Nephron (organoid): ENCODE results near the gene MYH13.

Experiments used
- H3K27ac Mint-ChIP-seq, 3 experiments: 2 replicates each; pipeline ENCODE4 v1.8.0; 2020; ENCODE audit warnings: mixed read lengths in 3 of 3, mild to moderate bottlenecking in 2 of 3, moderate library complexity in 1 of 3
- H3K27me3 Mint-ChIP-seq: 2 replicates; pipeline ENCODE4 v1.8.0; 2021; ENCODE audit warnings: low read depth, mild to moderate bottlenecking, moderate library complexity, mixed read lengths
- H3K36me3 Mint-ChIP-seq: 2 replicates; pipeline ENCODE4 v1.8.0; 2020; ENCODE audit warnings: low read depth, mixed read lengths
- H3K4me1 Mint-ChIP-seq: 2 replicates; pipeline ENCODE4 v1.8.0; 2020; ENCODE audit warnings: mixed read lengths
- H3K4me3 Mint-ChIP-seq, 3 experiments: 2 replicates each; pipeline ENCODE4 v1.8.0; 2020; ENCODE audit warnings: mild to moderate bottlenecking in 3 of 3, mixed read lengths in 3 of 3, moderate library complexity in 2 of 3
- H3K9me3 Mint-ChIP-seq: 2 replicates; pipeline ENCODE4 v1.8.0; 2020; ENCODE audit warnings: mixed read lengths
- TF ChIP-seq, protein P1 (sequence below), 3 experiments: fragments of 200-600 bp; sonication (generic); IDR thresholded peaks; one replicate each; pipeline ENCODE4 v1.5.0; 2021; ENCODE audit warnings: antibody characterized with exemption in 3 of 3; ENCODE audit not compliant: unreplicated experiment in 3 of 3

The MYH13 gene

DNA sequence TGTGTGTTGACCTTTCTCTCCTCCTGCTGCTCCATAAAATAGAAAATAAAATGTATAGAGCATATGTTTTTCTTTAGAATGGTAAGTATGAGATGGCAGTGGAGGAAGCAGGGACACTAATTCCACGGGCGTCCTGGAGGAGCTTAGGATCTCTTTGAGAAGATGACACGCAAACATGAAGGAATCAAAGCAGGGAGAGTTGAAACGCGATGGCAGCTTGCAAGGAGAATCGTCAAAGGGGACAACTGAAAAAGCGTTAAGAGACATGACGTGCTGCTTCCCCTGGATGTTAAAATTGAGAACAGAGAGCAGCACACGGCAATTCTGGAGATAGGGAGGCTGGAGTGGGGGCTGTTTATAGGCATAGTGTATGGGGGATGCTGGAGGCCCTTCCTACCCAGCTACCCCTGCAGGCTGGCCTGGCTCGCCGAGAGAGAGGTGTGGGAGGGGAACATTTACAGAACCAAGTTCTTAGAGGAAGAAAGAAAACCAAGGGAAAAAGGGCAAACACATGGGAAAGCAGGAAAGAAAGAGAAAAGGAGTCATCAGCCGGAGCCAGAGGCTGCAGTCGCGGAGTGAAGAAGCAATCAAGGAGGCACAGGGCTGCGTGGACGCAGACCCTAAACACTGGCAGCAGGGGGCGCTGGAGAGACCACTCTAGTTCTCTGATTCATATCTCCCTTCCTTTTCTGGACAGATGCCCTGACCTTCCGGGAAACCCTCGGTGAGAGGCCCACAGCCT is 55.8 kb downstream of the MYH13 start:
- H3K4me3 Mint-ChIP-seq = no peak overlapping the region
- H3K9me3 Mint-ChIP-seq = no peaks in the 10 kb centered on the region
- peaks cover 8% of the 10 kb centered on the region for H3K27me3 Mint-ChIP-seq
- H3K36me3 Mint-ChIP-seq = no peaks in the 10 kb centered on the region
- peak overlapping the region; percentile 31 to 48 (median 36) for H3K27ac Mint-ChIP-seq
- H3K4me1 Mint-ChIP-seq = peaks cover 24% of the 10 kb centered on the region
- TF ChIP-seq, protein P1, sequence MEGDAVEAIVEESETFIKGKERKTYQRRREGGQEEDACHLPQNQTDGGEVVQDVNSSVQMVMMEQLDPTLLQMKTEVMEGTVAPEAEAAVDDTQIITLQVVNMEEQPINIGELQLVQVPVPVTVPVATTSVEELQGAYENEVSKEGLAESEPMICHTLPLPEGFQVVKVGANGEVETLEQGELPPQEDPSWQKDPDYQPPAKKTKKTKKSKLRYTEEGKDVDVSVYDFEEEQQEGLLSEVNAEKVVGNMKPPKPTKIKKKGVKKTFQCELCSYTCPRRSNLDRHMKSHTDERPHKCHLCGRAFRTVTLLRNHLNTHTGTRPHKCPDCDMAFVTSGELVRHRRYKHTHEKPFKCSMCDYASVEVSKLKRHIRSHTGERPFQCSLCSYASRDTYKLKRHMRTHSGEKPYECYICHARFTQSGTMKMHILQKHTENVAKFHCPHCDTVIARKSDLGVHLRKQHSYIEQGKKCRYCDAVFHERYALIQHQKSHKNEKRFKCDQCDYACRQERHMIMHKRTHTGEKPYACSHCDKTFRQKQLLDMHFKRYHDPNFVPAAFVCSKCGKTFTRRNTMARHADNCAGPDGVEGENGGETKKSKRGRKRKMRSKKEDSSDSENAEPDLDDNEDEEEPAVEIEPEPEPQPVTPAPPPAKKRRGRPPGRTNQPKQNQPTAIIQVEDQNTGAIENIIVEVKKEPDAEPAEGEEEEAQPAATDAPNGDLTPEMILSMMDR (IDR thresholded peaks at IDR 0.05; ENCODE audit: unreplicated experiment in 3 of 3) = peak; percentile 56 to 65 (median 64)

DNA sequence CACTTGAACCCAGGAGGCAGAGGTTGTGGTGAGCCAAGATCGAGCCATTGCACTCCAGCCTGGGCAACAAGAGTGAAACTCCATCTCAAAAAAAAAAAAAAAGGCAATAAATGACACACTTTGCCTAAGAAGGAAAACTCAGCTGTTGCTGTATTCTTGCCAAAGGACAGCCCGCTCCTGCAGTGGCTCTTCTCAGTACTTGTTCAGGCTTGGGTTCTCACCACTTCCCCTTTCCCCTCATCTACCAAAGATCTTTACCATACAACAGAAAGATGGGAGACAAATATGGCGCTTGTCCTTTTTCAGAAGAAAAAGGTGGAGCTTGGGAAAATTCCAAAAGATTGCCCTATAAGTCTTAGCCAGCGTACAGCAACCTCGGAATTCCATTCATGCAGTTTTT is 58.5 kb downstream of the MYH13 start:
- Mint-ChIP-seq H3K4me1 (peaks cover 33% of the 10 kb centered on the region), H3K27ac (no peak overlapping the region), H3K9me3 (no peaks in the 10 kb centered on the region), H3K36me3 (no peaks in the 10 kb centered on the region), H3K27me3 (peaks cover 10% of the 10 kb centered on the region), H3K4me3 (no peak overlapping the region)
- TF ChIP-seq, protein P1 (IDR thresholded peaks at IDR 0.05; ENCODE audit: unreplicated experiment in 3 of 3) = no peak

DNA sequence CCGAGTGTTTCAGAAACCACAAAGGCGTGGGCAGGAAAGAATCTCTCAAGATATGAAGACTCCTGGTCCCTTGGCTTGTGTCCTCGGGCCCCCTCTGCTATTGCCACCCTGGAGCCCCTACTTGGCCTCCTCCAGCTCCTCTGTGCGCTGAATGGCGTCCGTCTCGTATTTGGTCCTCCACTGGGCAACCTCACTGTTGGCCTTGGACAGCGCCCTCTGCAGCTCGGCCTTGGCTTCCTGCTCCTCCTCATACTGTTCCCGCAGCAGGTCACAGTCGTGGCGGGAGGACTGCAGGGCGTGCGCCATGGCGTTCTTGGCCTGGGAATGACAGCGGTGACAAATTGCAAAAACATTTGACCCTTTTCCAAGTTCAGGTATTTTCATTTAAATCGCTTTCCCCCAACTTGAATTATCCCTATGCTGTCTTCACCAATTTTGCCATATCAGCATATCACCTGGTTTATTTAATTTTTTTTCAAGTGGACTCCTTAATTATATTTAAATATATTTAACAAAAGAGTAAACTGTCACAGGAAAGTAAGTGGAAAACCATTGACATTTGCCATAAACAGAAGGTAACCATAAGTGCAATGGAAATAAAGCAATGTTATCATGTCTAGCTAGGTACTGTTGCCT is 59.7 kb downstream of the MYH13 start:
- H3K27ac Mint-ChIP-seq = no peak overlapping the region
- no peaks in the 10 kb centered on the region for H3K9me3 Mint-ChIP-seq
- H3K4me1 Mint-ChIP-seq = peaks cover 23% of the 10 kb centered on the region
- TF ChIP-seq, protein P1 (IDR thresholded peaks at IDR 0.05; ENCODE audit: unreplicated experiment in 3 of 3) = no peak
- no peak overlapping the region for H3K4me3 Mint-ChIP-seq
- no peaks in the 10 kb centered on the region for H3K36me3 Mint-ChIP-seq
- peaks cover 10% of the 10 kb centered on the region for H3K27me3 Mint-ChIP-seq

DNA sequence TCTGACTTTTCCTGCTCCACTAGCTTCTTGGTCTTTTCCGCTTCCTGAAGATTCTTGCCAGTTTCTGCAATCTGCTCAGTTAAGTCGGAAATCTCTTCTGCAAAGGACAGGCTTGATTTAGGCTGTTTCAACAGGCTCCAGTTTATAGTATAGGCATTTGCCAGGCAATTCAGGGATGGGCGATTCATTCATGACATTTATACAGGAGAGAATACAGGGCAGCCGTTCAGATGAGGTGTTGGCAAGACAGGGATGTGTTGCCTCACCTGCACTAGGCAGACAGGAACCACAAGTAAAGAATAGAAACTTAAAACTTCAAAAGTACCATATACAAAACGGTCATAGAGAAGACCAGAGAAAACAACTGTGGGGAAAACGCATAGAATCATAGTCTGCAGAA is 61.7 kb downstream of the MYH13 start:
- TF ChIP-seq, protein P1 (IDR thresholded peaks at IDR 0.05; ENCODE audit: unreplicated experiment in 3 of 3) = no peak
- Mint-ChIP-seq H3K9me3 (no peaks in the 10 kb centered on the region), H3K27ac (peak overlapping the region; percentile 45 to 64 (median 63)), H3K36me3 (no peaks in the 10 kb centered on the region), H3K27me3 (peaks cover 4% of the 10 kb centered on the region), H3K4me1 (peaks cover 13% of the 10 kb centered on the region), H3K4me3 (no peak overlapping the region)

DNA sequence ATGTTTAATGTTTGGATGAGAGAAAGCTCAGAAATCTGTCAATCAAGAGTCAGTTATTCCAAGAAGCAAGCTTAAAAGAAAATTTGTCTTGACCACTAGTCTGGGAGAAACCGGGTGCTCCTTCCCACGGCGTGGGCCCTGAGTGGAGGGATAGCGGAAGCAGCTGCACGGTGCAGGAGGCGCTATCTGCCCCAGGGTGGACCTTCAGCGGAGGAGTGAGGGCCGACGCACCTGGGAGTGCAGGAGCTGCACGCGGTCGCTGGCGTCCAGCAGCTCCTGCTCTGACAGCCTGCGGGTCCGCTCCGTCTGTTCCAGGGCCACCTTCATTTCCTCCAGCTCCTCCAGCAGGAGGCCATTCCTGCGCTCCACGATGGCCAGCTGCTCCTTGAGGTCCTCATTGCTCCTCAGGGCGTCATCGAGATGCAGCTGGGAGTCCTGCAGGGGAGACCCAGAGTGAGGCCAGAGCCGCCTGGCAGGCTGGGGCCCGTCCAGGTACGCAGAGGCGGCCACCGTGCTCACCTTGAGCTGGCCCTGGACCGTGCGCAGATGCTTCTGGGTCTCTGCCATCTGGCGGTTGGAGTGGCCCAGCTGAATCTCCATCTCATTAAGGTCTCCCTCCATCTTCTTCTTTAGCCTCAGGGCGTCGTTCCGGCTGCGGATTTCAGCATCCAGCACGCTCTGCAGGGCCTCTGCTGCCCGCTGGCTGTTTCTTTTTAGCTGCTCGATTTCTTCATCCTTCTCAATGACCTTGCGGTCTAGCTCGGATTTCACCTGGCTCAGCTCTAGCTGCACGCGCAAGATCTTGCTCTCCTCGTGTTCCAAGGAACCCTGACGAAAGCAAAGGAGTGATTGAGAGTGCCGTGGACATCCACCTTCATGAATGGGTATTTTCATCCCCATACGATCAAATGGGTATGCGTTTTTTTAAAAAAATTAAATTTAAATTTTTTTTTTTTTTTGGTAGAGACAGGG is 63.5 kb downstream of the MYH13 start:
- Mint-ChIP-seq H3K27ac (no peak overlapping the region), H3K9me3 (no peaks in the 10 kb centered on the region), H3K4me1 (peaks cover 22% of the 10 kb centered on the region), H3K36me3 (no peaks in the 10 kb centered on the region), H3K4me3 (no peak overlapping the region), H3K27me3 (peaks cover 4% of the 10 kb centered on the region)
- TF ChIP-seq, protein P1 (IDR thresholded peaks at IDR 0.05; ENCODE audit: unreplicated experiment in 3 of 3) = no peak
